Measurements from ENCODE around the gene SNX15. TPM values are rescaled to one million over a fixed set of nuclear protein-coding genes. Genes with fewer than 3 reads are reported as not detected.
"Not testable (repeated sequence)": the region's sequence is repeated elsewhere in the genome, so short reads cannot be mapped to it uniquely, and the experiment has no call there.

The SNX15 gene
- total RNA-seq, 1 donor from 2014 or later, result 24.1 TPM

GRCh38 chr11:65016705-65017104 lies 10.5 kb upstream of the SNX15 start:
- H3K4me3 ChIP-seq, result no peak overlapping the region
- H3K27ac ChIP-seq, result no peak overlapping the region
- intact Hi-C loops (cut with DNase I), result no loop called here
- no peaks in the 10 kb centered on the region for H3K9me3 ChIP-seq
- peaks cover 19% of the 10 kb centered on the region for H3K4me1 ChIP-seq
- TF ChIP-seq POLR2A (IDR thresholded peaks at IDR 0.05), result no peak
- no peak for TF ChIP-seq CTCF (IDR thresholded peaks at IDR 0.05)
- TF ChIP-seq POLR2AphosphoS5 (IDR thresholded peaks at IDR 0.05; ENCODE audit: insufficient read depth in 1 of 2, low read depth in 1 of 2), result no peak
- H3K36me3 ChIP-seq, result peaks cover 0 to 16% of the 10 kb centered on the region in 2 donors
- no peaks in the 10 kb centered on the region for H3K27me3 ChIP-seq
- DNase-seq (ENCODE audit: extremely low spot score in 2 of 2), result no peak

GRCh38 chr11:65017937-65018336 lies 9.3 kb upstream of the SNX15 start:
- peaks cover 0 to 23% of the 10 kb centered on the region in 2 donors for H3K36me3 ChIP-seq
- H3K4me1 ChIP-seq, result peaks cover 17% of the 10 kb centered on the region
- no peak for DNase-seq (ENCODE audit: extremely low spot score in 2 of 2)
- TF ChIP-seq POLR2AphosphoS5 (IDR thresholded peaks at IDR 0.05; ENCODE audit: insufficient read depth in 1 of 2, low read depth in 1 of 2) (no peak), CTCF (IDR thresholded peaks at IDR 0.05) (no peak), POLR2A (IDR thresholded peaks at IDR 0.05) (no peak)
- intact Hi-C loops (cut with DNase I), result no loop called here
- no peak overlapping the region for H3K4me3 ChIP-seq
- no peaks in the 10 kb centered on the region for H3K27me3 ChIP-seq
- no peak overlapping the region for H3K27ac ChIP-seq
- no peaks in the 10 kb centered on the region for H3K9me3 ChIP-seq

GRCh38 chr11:65019824-65020223 lies 7.4 kb upstream of the SNX15 start:
- H3K9me3 ChIP-seq, result no peaks in the 10 kb centered on the region
- H3K4me3 ChIP-seq, result no peak overlapping the region
- H3K36me3 ChIP-seq, result peaks cover 0 to 23% of the 10 kb centered on the region in 2 donors
- no peak for TF ChIP-seq CTCF (IDR thresholded peaks at IDR 0.05)
- no peak for TF ChIP-seq POLR2A (IDR thresholded peaks at IDR 0.05)
- no peak for TF ChIP-seq POLR2AphosphoS5 (IDR thresholded peaks at IDR 0.05; ENCODE audit: insufficient read depth in 1 of 2, low read depth in 1 of 2)
- H3K27ac ChIP-seq, result no peak overlapping the region
- H3K4me1 ChIP-seq, result peaks cover 8% of the 10 kb centered on the region
- DNase-seq (ENCODE audit: extremely low spot score in 2 of 2), result no peak
- no peaks in the 10 kb centered on the region for H3K27me3 ChIP-seq
- intact Hi-C loops (cut with DNase I), result no loop called here

- Histone ChIP-seq H3K4me1 (no peaks in the 10 kb centered on the region), H3K27me3 (no peaks in the 10 kb centered on the region), H3K27ac (no peak overlapping the region), H3K4me3 (no peak overlapping the region), H3K9me3 (no peaks in the 10 kb centered on the region), H3K36me3 (peaks cover 0 to 23% of the 10 kb centered on the region in 2 donors)
- no peak for DNase-seq (ENCODE audit: extremely low spot score in 2 of 2)
- TF ChIP-seq POLR2AphosphoS5 (IDR thresholded peaks at IDR 0.05; ENCODE audit: insufficient read depth in 1 of 2, low read depth in 1 of 2), result no peak
- TF ChIP-seq POLR2A (IDR thresholded peaks at IDR 0.05), result no peak
- intact Hi-C loops (cut with DNase I), result no loop called here
These were observed 6.2 kb upstream of the SNX15 start for GRCh38 chr11:65021003-65021402.

- Histone ChIP-seq H3K27me3 (no peaks in the 10 kb centered on the region), H3K36me3 (peaks cover 0 to 23% of the 10 kb centered on the region in 2 donors), H3K4me3 (no peak overlapping the region), H3K4me1 (peaks cover 2% of the 10 kb centered on the region), H3K9me3 (no peaks in the 10 kb centered on the region), H3K27ac (no peak overlapping the region)
- TF ChIP-seq CTCF (IDR thresholded peaks at IDR 0.05), result no peak
- TF ChIP-seq POLR2AphosphoS5 (IDR thresholded peaks at IDR 0.05; ENCODE audit: insufficient read depth in 1 of 2, low read depth in 1 of 2), result no peak
- TF ChIP-seq POLR2A (IDR thresholded peaks at IDR 0.05), result no peak
- intact Hi-C loops (cut with DNase I), result no loop called here
- DNase-seq (ENCODE audit: extremely low spot score in 2 of 2), result no peak
These were observed 5.7 kb upstream of the SNX15 start for GRCh38 chr11:65021509-65021908.

GRCh38 chr11:65023502-65023901 lies 3.7 kb upstream of the SNX15 start:
- peaks cover 15% of the 10 kb centered on the region for H3K4me1 ChIP-seq
- H3K27me3 ChIP-seq; H3K4me3 ChIP-seq; DNase-seq (ENCODE audit: extremely low spot score in 2 of 2); H3K27ac ChIP-seq; intact Hi-C loops (cut with DNase I); H3K9me3 ChIP-seq: not testable (repeated sequence)
- H3K36me3 ChIP-seq, result peaks cover 0 to 21% of the 10 kb centered on the region in 2 donors
